Upper lobe of left lung (tissue), 4 donors: ENCODE measurements around the gene ZNF239.

Experiments
- POLR2A ChIP-seq, 4 donors: fragments of 450-650 bp; IDR thresholded peaks; one replicate each; pipeline ENCODE4 v1.5.1; 2016 to 2017; ENCODE audit warnings: antibody characterized with exemption in 4 of 4, mild to moderate bottlenecking in 2 of 4
- POLR2AphosphoS5 ChIP-seq, 2 donors: sonication (generic); formaldehyde crosslinking; IDR thresholded peaks; one replicate each; pipeline ENCODE4 v1.5.1; 2017; ENCODE audit warnings: antibody characterized with exemption in 2 of 2
- TF ChIP-seq, protein P1 (sequence below), 6 experiments: fragments of 450-650 bp in 4 of 6; fragments of 200-600 bp in 2 of 6; sonication (generic) in 2 of 6; IDR thresholded peaks; one replicate each; pipeline ENCODE4 v1.5.1; 2016 to 2019; ENCODE audit warnings: antibody characterized with exemption in 6 of 6

GRCh38 chr10:43584051-43584450, 9.6 kb upstream of the ZNF239 start:
- TF ChIP-seq POLR2A (IDR thresholded peaks at IDR 0.05) = no peak
- TF ChIP-seq, protein P1, sequence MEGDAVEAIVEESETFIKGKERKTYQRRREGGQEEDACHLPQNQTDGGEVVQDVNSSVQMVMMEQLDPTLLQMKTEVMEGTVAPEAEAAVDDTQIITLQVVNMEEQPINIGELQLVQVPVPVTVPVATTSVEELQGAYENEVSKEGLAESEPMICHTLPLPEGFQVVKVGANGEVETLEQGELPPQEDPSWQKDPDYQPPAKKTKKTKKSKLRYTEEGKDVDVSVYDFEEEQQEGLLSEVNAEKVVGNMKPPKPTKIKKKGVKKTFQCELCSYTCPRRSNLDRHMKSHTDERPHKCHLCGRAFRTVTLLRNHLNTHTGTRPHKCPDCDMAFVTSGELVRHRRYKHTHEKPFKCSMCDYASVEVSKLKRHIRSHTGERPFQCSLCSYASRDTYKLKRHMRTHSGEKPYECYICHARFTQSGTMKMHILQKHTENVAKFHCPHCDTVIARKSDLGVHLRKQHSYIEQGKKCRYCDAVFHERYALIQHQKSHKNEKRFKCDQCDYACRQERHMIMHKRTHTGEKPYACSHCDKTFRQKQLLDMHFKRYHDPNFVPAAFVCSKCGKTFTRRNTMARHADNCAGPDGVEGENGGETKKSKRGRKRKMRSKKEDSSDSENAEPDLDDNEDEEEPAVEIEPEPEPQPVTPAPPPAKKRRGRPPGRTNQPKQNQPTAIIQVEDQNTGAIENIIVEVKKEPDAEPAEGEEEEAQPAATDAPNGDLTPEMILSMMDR (IDR thresholded peaks at IDR 0.05) = no peak
- no peak for TF ChIP-seq POLR2AphosphoS5 (IDR thresholded peaks at IDR 0.05)
